Mucosa of stomach (tissue), 1 donor: ENCODE results near the gene SELENOI.
"Not testable (repeated sequence)": the region's sequence is repeated elsewhere in the genome, so short reads cannot be mapped to it uniquely, and the experiment has no call there.

Source experiments
- H3K27me3 ChIP-seq: one replicate; pipeline ENCODE4 v1.7.0; 2013; ENCODE audit warnings: mild to moderate bottlenecking, low read length; ENCODE audit not compliant: control insufficient read depth, insufficient read depth
- H3K36me3 ChIP-seq: one replicate; pipeline ENCODE4 v1.7.0; 2013; ENCODE audit warnings: low read length; ENCODE audit not compliant: control insufficient read depth, insufficient read depth
- H3K4me1 ChIP-seq: one replicate; pipeline ENCODE4 v1.7.0; 2013; ENCODE audit warnings: mild to moderate bottlenecking, low read length; ENCODE audit not compliant: control insufficient read depth, insufficient read depth
- H3K4me3 ChIP-seq: one replicate; pipeline ENCODE4 v1.7.0; 2013; ENCODE audit warnings: low read length
- H3K9ac ChIP-seq: one replicate; pipeline ENCODE4 v1.7.0; 2013; ENCODE audit warnings: mild to moderate bottlenecking, low read length, moderate library complexity
- H3K9me3 ChIP-seq: one replicate; pipeline ENCODE4 v1.7.0; 2013; ENCODE audit warnings: mild to moderate bottlenecking, low read length, moderate library complexity; ENCODE audit not compliant: control insufficient read depth
- donor health status: Pancreatic carcinoma.

The SELENOI gene

DNA sequence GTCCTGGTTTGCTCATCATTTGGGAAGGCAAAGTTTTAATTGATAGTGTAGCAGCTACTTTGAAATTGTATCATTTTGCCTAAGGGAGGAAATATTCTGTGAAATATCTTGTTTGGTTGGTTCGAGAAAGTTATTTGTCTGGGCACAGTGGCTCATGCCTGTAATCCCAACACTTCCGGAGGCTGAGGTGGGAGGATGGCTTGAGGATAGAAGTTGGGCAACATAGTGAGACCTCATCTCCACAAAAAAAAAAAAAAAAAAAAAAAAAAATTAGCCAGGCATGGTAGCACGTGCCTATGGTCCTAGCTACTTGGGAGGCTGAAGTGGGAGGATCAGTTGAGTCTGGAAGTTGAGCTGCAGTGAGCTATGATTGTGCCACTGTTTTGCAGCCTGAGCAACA lies 3.7 kb downstream of the SELENOI start:
- no peaks in the 10 kb centered on the region for H3K36me3 ChIP-seq
- no peak overlapping the region for H3K4me3 ChIP-seq
- H3K27me3 ChIP-seq, result no peaks in the 10 kb centered on the region
- no peak overlapping the region for H3K9ac ChIP-seq
- H3K9me3 ChIP-seq, result no peaks in the 10 kb centered on the region
- H3K4me1 ChIP-seq, result peaks cover 13% of the 10 kb centered on the region

DNA sequence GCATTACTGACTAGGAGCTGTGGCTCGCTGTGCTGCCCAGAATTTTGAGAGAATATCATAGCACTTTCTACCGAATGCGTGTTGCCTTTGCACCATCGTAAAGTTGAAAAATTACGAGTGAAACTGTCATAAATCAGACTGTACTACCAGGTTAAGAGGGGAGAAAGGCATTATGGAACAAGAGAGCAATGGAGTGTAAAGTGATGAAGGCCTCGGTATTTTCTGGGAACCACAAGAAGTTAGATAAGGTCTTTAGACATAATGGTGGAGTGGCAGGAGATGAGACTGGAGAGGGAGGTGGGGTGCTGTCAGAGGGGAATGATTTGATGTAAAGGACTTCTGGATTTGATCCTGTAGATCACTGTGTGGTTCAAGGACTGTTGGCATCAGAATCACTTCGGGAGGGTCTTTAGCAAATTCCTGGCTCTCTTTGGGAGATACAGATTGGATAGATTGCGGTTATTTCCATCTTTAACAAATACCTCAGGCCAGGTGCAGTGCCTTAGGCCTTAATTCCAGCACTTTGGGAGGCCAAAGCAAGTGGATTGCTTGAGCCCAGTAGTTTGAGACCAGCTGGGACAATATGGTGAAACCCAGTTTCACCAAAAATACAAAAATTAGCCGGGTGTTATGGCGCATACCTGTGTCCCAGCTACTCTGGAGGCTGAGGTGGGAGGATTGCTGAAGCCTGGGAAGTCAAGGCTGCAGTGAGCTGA lies 5.6 kb downstream of the SELENOI start:
- H3K4me1 ChIP-seq, result peaks cover 10% of the 10 kb centered on the region
- no peak overlapping the region for H3K9ac ChIP-seq
- no peak overlapping the region for H3K4me3 ChIP-seq
- no peaks in the 10 kb centered on the region for H3K27me3 ChIP-seq
- H3K9me3 ChIP-seq, result no peaks in the 10 kb centered on the region
- H3K36me3 ChIP-seq, result no peaks in the 10 kb centered on the region

DNA sequence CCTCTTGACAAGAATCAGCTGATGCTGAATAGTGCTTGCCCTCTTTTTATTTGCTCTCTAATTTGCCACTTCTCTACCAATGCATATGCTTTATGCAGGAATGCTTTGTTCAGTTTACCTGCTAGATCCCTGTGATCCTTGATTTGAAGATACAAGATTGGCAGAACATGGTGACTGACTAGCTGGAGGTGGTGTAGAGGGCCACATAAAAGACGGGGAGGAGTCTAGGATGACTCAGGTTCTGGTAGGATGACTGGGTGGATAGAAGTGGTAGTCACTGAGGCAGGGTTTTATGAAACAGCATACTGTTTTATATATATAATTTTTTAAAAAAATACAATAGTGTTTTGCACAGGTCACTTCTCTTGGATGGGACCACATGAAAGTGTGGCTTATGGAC lies 6.9 kb downstream of the SELENOI start:
- H3K4me1 ChIP-seq, result peaks cover under 1% of the 10 kb centered on the region
- no peaks in the 10 kb centered on the region for H3K36me3 ChIP-seq
- no peaks in the 10 kb centered on the region for H3K9me3 ChIP-seq
- no peaks in the 10 kb centered on the region for H3K27me3 ChIP-seq
- H3K4me3 ChIP-seq, result no peak overlapping the region
- H3K9ac ChIP-seq, result no peak overlapping the region

- H3K4me1 ChIP-seq, H3K4me3 ChIP-seq, H3K9me3 ChIP-seq, H3K36me3 ChIP-seq, H3K9ac ChIP-seq, H3K27me3 ChIP-seq: not testable (repeated sequence)
These were observed 8.5 kb downstream of the SELENOI start for GRCh38 chr2:26354469-26354868.

DNA sequence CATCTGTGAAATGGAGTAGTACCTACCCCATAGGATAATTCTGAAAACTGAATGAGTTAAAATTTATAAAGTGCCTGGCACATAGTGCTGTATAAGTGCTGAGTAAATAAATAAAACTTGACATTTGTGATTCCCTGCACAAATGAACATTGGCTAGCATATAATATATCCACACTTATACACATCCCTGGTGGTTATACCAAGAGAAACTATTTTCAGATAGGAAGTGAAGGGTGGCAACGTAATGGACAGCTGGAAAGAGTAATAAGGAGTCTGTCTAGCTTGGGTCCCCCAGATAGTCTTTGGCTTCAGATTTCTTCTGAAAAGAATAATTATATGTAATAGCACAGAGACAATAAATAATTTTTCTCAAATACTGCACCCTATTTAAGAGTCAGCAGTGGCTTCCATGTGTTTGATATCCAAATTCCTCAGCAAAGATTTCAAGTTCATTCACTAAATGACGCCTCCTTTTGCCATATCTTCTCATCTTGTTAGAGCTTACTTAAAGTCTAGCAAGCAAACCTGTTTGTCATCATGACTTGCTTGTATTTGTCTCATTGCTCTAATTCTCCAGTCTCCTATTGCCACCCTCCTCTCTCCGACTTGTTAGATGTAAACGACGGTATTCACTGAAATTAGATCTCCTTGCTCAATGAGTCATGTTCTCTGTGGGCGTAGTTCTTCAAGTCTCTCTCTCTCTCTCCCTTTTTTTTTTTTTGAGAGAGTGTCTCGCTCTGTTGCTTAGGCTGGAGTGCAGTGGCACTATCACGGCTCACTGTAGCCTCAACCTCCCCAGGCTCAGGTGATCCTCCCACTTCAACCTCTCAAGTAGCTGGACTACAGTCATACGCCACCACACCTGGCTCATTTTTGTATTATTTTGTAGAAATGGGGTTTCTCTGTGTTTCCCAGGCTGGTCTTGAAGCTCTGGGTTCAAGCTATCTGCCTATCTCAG lies 9.4 kb downstream of the SELENOI start:
- peaks cover 8% of the 10 kb centered on the region for H3K4me1 ChIP-seq
- no peaks in the 10 kb centered on the region for H3K27me3 ChIP-seq
- H3K9ac ChIP-seq, result no peak overlapping the region
- H3K9me3 ChIP-seq, result no peaks in the 10 kb centered on the region
- H3K36me3 ChIP-seq, result no peaks in the 10 kb centered on the region
- H3K4me3 ChIP-seq, result no peak overlapping the region

DNA sequence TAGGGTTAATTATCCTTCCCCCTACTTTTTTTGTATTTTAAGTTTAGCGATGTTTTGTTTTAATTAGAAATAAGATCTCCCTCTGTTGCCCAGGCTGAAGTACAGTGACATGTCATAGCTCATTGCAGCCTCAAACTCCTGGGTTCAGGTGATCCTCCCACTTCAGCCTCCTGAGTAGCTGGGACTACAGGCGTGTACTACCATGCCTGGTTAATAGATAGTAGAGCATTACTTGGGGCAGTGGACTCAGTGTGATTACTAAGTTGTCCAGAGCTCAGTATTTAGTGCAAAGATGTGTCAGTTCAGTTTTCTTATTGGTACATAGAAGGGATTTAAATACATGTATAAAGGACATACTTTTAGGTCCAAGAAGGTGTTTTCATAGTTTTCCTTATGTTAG lies 10.2 kb downstream of the SELENOI start:
- Histone ChIP-seq H3K9me3 (no peaks in the 10 kb centered on the region), H3K4me3 (no peak overlapping the region), H3K27me3 (no peaks in the 10 kb centered on the region)

DNA sequence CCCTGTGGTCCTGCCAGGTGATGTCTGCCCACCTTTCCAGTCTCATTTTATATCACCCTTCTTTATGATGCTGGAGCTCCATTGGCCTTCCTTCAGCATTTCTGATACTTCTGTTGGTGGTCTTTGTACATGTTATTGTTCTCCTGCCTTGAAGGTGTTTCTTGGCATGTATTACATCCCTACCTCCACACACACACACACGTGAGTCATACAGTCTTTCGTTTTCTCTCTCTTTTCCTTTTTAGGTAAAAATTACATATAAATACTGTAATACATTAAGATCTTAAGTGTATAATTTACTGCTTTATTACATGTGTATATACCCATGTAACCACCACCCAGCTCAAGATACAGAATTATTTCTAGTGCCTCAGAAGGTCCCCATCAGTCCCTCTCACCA lies 10.8 kb downstream of the SELENOI start:
- H3K36me3 ChIP-seq, result no peaks in the 10 kb centered on the region
- H3K4me1 ChIP-seq, result peaks cover 10% of the 10 kb centered on the region
- H3K27me3 ChIP-seq, result no peaks in the 10 kb centered on the region
- H3K9ac ChIP-seq, result no peak overlapping the region
- H3K9me3 ChIP-seq, result no peaks in the 10 kb centered on the region
- H3K4me3 ChIP-seq, result no peak overlapping the region

More for the DNA sequence above, 10.2 kb downstream of the SELENOI start:
- Histone ChIP-seq H3K36me3 (no peaks in the 10 kb centered on the region), H3K4me1 (peaks cover 10% of the 10 kb centered on the region), H3K9ac (no peak overlapping the region)

DNA sequence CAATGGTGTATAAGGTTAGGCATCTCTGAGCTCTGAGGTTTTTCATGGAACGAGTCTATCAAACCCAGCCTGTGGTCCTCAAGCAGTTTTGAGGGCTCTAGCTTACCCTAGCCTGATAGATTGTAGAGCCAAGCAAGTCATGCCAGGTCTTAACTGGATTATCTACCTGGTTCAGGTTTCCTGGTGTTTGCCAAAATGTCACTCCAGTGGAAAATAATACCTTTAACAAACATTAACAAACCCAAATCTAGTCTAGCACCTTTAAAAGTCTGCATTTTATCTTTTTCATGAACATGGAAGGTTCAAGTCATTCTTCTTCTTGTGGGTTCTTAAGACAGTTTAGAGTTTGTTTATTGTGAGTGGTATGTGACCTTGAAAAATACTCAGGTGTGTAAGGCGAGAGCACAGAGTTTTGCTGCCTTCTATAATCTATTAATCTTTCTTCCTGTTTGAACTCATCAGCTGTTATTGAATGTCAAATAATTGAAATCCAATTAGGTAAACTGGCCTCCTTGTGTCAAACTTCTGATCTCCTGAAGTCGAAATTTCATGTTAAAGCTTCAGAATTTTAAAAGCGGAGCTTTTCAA lies 14.0 kb downstream of the SELENOI start:
- H3K9ac ChIP-seq, result no peak overlapping the region
- H3K27me3 ChIP-seq, result no peaks in the 10 kb centered on the region
- no peaks in the 10 kb centered on the region for H3K36me3 ChIP-seq
- peaks cover 10% of the 10 kb centered on the region for H3K4me1 ChIP-seq
- no peak overlapping the region for H3K4me3 ChIP-seq
- H3K9me3 ChIP-seq, result no peaks in the 10 kb centered on the region

GRCh38 chr2:26363323-26363722 lies 17.4 kb downstream of the SELENOI start:
- Histone ChIP-seq H3K4me3 (no peak overlapping the region), H3K36me3 (no peaks in the 10 kb centered on the region), H3K27me3 (no peaks in the 10 kb centered on the region), H3K9me3 (no peaks in the 10 kb centered on the region), H3K9ac (no peak overlapping the region), H3K4me1 (peaks cover 10% of the 10 kb centered on the region)

- Histone ChIP-seq H3K36me3 (no peaks in the 10 kb centered on the region), H3K4me1 (peaks cover 10% of the 10 kb centered on the region), H3K27me3 (no peaks in the 10 kb centered on the region), H3K9ac (no peak overlapping the region), H3K9me3 (no peaks in the 10 kb centered on the region), H3K4me3 (no peak overlapping the region)
These were observed 18.0 kb downstream of the SELENOI start for GRCh38 chr2:26363958-26364357.

DNA sequence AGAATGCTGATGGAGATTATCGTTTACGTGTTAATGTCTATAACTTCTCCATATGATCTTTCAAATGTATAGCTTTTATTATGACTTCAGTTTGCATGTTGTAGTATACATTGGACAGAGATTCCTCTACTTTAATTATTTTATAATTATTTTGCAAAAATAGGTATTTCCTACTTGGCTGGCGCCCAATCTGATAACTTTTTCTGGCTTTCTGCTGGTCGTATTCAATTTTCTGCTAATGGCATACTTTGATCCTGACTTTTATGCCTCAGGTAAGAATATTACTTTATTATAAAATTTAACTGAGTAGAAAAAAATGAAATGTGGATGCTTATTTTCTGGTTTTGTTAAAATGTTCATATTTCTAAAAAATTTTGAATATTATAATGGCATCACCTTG lies 18.7 kb downstream of the SELENOI start:
- Histone ChIP-seq H3K36me3 (no peaks in the 10 kb centered on the region), H3K4me1 (peaks cover 8% of the 10 kb centered on the region), H3K9ac (no peak overlapping the region), H3K4me3 (no peak overlapping the region), H3K27me3 (no peaks in the 10 kb centered on the region), H3K9me3 (no peaks in the 10 kb centered on the region)

DNA sequence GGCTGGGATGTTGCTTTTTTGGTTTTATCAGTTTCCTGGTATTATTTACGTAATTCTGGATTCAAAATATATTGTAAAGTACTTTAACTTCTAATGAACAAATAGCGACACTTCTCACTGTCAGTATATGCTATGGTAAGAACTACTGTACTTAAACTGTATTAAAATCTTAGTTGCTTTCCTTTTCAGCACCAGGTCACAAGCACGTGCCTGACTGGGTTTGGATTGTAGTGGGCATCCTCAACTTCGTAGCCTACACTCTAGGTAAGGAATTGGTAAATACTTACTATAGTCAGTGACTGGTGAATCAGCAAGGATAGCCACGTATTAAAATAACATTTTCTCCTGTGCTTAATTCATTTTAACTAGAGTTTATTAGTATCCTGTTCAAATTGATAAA lies 21.0 kb downstream of the SELENOI start:
- H3K4me1 ChIP-seq, result no peaks in the 10 kb centered on the region
- no peak overlapping the region for H3K4me3 ChIP-seq
- H3K9me3 ChIP-seq, result no peaks in the 10 kb centered on the region
- no peaks in the 10 kb centered on the region for H3K36me3 ChIP-seq
- H3K9ac ChIP-seq, result no peak overlapping the region
- no peaks in the 10 kb centered on the region for H3K27me3 ChIP-seq
